IPS-18a (cell line): ENCODE results near the gene FAH.

Source experiments
- H3K27ac ChIP-seq: one replicate; pipeline ENCODE4 v1.5.1; 2013; ENCODE audit warnings: low read length
- H3K27me3 ChIP-seq: one replicate; pipeline ENCODE4 v1.6.1; 2013; ENCODE audit warnings: mild to moderate bottlenecking, low read length; ENCODE audit not compliant: control insufficient read depth, insufficient read depth
- H3K36me3 ChIP-seq: one replicate; pipeline ENCODE4 v1.6.1; 2013; ENCODE audit warnings: low read depth, low read length; ENCODE audit not compliant: control insufficient read depth
- H3K4me1 ChIP-seq: one replicate; pipeline ENCODE4 v1.6.1; 2013; ENCODE audit warnings: low read depth, low read length; ENCODE audit not compliant: control insufficient read depth
- H3K4me3 ChIP-seq: one replicate; pipeline ENCODE4 v1.5.1; 2013; ENCODE audit warnings: low read length
- H3K9ac ChIP-seq: one replicate; pipeline ENCODE4 v1.6.1; 2013; ENCODE audit warnings: mild to moderate bottlenecking, low read length, moderate library complexity
- H3K9me3 ChIP-seq: one replicate; pipeline ENCODE4 v1.6.1; 2013; ENCODE audit warnings: low read depth, low read length; ENCODE audit not compliant: control insufficient read depth

Gene FAH

DNA sequence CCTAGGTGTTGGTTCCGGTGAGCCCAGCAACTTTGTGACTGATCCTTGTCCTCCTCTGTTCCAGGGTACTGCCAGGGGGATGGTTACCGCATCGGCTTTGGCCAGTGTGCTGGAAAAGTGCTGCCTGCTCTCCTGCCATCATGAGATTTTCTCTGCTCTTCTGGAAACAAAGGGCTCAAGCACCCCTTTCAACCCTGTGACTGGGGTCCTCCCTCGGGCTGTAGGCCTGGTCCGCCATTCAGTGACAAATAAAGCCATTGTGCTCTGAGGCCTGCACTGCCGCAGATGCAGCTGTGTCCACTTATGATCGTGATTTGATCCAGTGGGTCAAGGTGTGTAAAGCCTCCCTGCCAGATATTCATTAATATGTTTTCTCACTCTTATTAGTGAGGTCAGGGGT is 33.3 kb downstream of the FAH start:
- peaks cover 3% of the 10 kb centered on the region for H3K4me1 ChIP-seq
- no peak overlapping the region for H3K4me3 ChIP-seq
- peaks cover 4% of the 10 kb centered on the region for H3K36me3 ChIP-seq
- H3K27ac ChIP-seq = no peak overlapping the region
- H3K9me3 ChIP-seq = no peaks in the 10 kb centered on the region
- no peaks in the 10 kb centered on the region for H3K27me3 ChIP-seq
- H3K9ac ChIP-seq = no peak overlapping the region

GRCh38 chr15:80186597-80186996 is 33.8 kb downstream of the FAH start:
- no peaks in the 10 kb centered on the region for H3K9me3 ChIP-seq
- H3K4me3 ChIP-seq = no peak overlapping the region
- peaks cover 3% of the 10 kb centered on the region for H3K4me1 ChIP-seq
- H3K27me3 ChIP-seq = no peaks in the 10 kb centered on the region
- H3K36me3 ChIP-seq = peaks cover 4% of the 10 kb centered on the region
- H3K27ac ChIP-seq = no peak overlapping the region
- no peak overlapping the region for H3K9ac ChIP-seq

- Histone ChIP-seq H3K27ac (no peak overlapping the region), H3K27me3 (no peaks in the 10 kb centered on the region), H3K9ac (no peak overlapping the region), H3K4me1 (peaks cover 3% of the 10 kb centered on the region), H3K4me3 (no peak overlapping the region), H3K36me3 (peaks cover 4% of the 10 kb centered on the region), H3K9me3 (no peaks in the 10 kb centered on the region)
Measured at GRCh38 chr15:80188251-80188650, 35.5 kb downstream of the FAH start.

- H3K9ac ChIP-seq = no peak overlapping the region
- peaks cover 3% of the 10 kb centered on the region for H3K4me1 ChIP-seq
- peaks cover 4% of the 10 kb centered on the region for H3K36me3 ChIP-seq
- no peaks in the 10 kb centered on the region for H3K9me3 ChIP-seq
- no peak overlapping the region for H3K4me3 ChIP-seq
- H3K27me3 ChIP-seq = no peaks in the 10 kb centered on the region
- no peak overlapping the region for H3K27ac ChIP-seq
Measured at GRCh38 chr15:80191198-80191597, 38.4 kb downstream of the FAH start.

- Histone ChIP-seq H3K27ac (no peak overlapping the region), H3K4me3 (no peak overlapping the region), H3K27me3 (no peaks in the 10 kb centered on the region)
Measured at GRCh38 chr15:80191897-80192595, 39.2 kb downstream of the FAH start.

GRCh38 chr15:80194186-80194585 is 41.4 kb downstream of the FAH start:
- Histone ChIP-seq H3K4me1 (no peaks in the 10 kb centered on the region), H3K27me3 (no peaks in the 10 kb centered on the region), H3K36me3 (no peaks in the 10 kb centered on the region), H3K27ac (no peak overlapping the region), H3K9me3 (no peaks in the 10 kb centered on the region), H3K9ac (no peak overlapping the region), H3K4me3 (no peak overlapping the region)

More at GRCh38 chr15:80191897-80192595, 39.2 kb downstream of the FAH start:
- no peaks in the 10 kb centered on the region for H3K9me3 ChIP-seq
- H3K4me1 ChIP-seq = peaks cover 3% of the 10 kb centered on the region
- no peak overlapping the region for H3K9ac ChIP-seq
- H3K36me3 ChIP-seq = peaks cover 3% of the 10 kb centered on the region

DNA sequence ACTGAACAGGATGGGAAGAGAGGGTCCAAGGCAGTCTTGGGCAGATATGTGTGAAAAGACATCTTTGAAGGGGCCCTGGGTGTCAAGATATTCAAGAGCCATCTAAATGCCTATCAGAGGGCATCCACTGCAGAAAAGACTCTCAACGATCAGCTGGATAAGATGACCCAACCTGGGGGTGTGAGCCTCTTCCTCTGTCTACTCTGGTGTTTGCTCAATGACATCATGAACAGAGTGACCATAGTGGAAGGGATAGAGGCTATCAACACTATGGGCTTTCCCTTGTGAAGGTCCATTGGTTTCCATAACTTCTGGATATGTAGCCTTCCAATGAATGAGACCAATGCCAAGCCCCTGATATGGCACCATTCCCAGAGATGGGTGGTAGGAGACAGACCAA is 42.1 kb downstream of the FAH start:
- peaks cover 5% of the 10 kb centered on the region for H3K4me1 ChIP-seq
- H3K4me3 ChIP-seq = no peak overlapping the region
- H3K36me3 ChIP-seq = no peaks in the 10 kb centered on the region
- no peaks in the 10 kb centered on the region for H3K27me3 ChIP-seq
- H3K9me3 ChIP-seq = no peaks in the 10 kb centered on the region
- H3K27ac ChIP-seq = no peak overlapping the region
- no peak overlapping the region for H3K9ac ChIP-seq

DNA sequence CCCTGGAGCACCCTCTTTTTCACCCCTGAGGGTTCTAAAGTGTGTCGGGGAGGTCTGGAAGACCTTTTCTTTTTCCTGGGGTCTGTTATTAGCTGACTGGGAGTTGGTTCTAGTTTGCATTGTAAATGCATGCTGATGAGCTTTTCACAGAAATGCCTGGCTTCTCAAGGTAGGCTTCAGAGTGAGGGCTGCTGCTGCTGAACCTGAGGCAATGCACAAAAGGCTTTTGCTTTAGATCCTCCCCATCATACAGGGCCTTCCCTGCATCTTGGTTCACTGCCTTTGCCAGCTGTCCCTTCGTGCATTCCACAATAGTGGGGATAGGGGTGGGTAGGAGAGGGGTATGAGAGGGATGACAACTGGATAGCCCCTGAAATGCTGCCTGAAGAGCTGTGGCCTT is 46.6 kb downstream of the FAH start:
- no peak overlapping the region for H3K4me3 ChIP-seq
- no peaks in the 10 kb centered on the region for H3K36me3 ChIP-seq
- no peaks in the 10 kb centered on the region for H3K27me3 ChIP-seq
- H3K9ac ChIP-seq = no peak overlapping the region
- peaks cover 8% of the 10 kb centered on the region for H3K4me1 ChIP-seq
- H3K27ac ChIP-seq = no peak overlapping the region
- no peaks in the 10 kb centered on the region for H3K9me3 ChIP-seq

- H3K27me3 ChIP-seq = no peaks in the 10 kb centered on the region
- no peak overlapping the region for H3K27ac ChIP-seq
- H3K9ac ChIP-seq = no peak overlapping the region
Measured at GRCh38 chr15:80199869-80200268, 47.1 kb downstream of the FAH start.

GRCh38 chr15:80201256-80202015 is 48.6 kb downstream of the FAH start:
- Histone ChIP-seq H3K27me3 (no peaks in the 10 kb centered on the region), H3K4me3 (no peak overlapping the region), H3K9ac (no peak overlapping the region), H3K27ac (no peak overlapping the region), H3K36me3 (no peaks in the 10 kb centered on the region), H3K9me3 (no peaks in the 10 kb centered on the region), H3K4me1 (peaks cover 8% of the 10 kb centered on the region)

More at GRCh38 chr15:80199869-80200268, 47.1 kb downstream of the FAH start:
- Histone ChIP-seq H3K4me1 (peaks cover 8% of the 10 kb centered on the region), H3K36me3 (no peaks in the 10 kb centered on the region), H3K4me3 (no peak overlapping the region), H3K9me3 (no peaks in the 10 kb centered on the region)

DNA sequence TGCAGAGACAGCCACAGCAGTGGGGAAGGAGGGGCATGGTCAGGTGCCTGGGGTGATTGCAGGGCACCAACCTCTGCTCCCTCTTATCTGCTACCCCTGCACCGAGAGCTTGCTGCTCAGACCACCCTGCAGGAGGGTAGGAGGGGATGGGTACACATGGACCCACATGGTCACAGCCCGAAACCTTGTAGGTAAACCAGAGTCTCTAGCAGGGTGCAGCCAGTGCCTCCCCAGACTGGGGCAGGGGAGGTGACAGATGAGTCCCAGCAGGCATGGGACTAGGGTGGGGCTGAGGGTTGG is 49.2 kb downstream of the FAH start:
- no peaks in the 10 kb centered on the region for H3K9me3 ChIP-seq
- no peak overlapping the region for H3K4me3 ChIP-seq
- peaks cover 8% of the 10 kb centered on the region for H3K4me1 ChIP-seq
- no peak overlapping the region for H3K9ac ChIP-seq
- no peaks in the 10 kb centered on the region for H3K36me3 ChIP-seq
- H3K27me3 ChIP-seq = no peaks in the 10 kb centered on the region
- H3K27ac ChIP-seq = no peak overlapping the region
